ENCODE measurements around the gene PRRG2. TPM values are rescaled to one million over a fixed set of nuclear protein-coding genes. Genes with fewer than 3 reads are reported as not detected.
"Not testable (repeated sequence)": the region's sequence is repeated elsewhere in the genome, so short reads cannot be mapped to it uniquely, and the experiment has no call there.

PRRG2 gene
- total RNA-seq, 1 experiment from 2014 or later = not detected

DNA sequence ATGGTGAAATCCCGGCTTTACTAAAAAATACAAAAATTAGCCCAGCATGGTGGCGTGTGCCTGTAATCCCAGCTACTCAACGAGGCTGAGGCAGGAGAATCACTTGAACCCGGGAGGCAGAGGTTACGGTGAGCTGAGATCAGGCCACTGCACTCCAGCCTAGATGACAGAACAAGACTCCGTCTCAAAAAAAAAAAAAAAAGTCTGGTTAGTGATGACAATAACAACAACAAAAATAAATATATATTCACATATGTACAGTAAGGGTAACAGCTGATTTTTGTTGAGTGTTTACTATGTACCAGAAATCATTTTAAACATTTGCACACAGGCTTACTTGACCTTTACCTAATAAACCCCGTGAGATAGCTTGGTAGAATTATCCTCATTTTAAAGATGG is 35.8 kb downstream of the PRRG2 start:
- peaks cover 28% of the 10 kb centered on the region for H3K4me1 ChIP-seq (replicated peaks)
- no peak for DNase-seq (ENCODE audit: low read depth in 1 of 2, low spot score in 2 of 2)
- H3K9me3 ChIP-seq (replicated peaks) = no peaks in the 10 kb centered on the region; the same call in 1 of the 2 replicates
- H3K27me3 ChIP-seq (replicated peaks) = no peaks in the 10 kb centered on the region
- no peak overlapping the region for H3K4me3 ChIP-seq
- no peak overlapping the region for H3K27ac ChIP-seq
- peaks cover 74% of the 10 kb centered on the region for H3K36me3 ChIP-seq

DNA sequence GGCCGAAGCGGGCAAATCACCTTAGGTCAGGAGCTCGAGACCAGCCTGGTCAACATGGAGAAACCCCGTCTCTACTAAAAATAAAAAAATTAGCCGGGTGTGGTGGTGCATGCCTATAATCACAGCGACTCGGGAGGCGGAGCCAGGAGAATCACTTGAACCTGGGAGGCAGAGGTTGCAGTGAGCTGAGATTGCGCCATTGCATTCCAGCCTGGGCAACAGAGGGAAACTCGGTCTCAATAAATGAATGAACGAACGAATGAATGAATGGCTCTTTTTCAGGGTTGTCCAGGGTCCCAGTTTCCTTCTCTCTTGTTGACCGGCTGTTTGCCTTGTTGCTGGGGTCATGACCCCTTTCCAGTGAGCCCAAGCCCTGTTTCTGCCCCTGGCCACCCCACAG is 36.7 kb downstream of the PRRG2 start:
- H3K27ac ChIP-seq; DNase-seq (ENCODE audit: low read depth in 1 of 2, low spot score in 2 of 2); H3K27me3 ChIP-seq (replicated peaks); H3K9me3 ChIP-seq (replicated peaks); H3K4me3 ChIP-seq: not testable (repeated sequence)
- peaks cover 69% of the 10 kb centered on the region for H3K36me3 ChIP-seq
- peaks cover 23% of the 10 kb centered on the region for H3K4me1 ChIP-seq (replicated peaks)

DNA sequence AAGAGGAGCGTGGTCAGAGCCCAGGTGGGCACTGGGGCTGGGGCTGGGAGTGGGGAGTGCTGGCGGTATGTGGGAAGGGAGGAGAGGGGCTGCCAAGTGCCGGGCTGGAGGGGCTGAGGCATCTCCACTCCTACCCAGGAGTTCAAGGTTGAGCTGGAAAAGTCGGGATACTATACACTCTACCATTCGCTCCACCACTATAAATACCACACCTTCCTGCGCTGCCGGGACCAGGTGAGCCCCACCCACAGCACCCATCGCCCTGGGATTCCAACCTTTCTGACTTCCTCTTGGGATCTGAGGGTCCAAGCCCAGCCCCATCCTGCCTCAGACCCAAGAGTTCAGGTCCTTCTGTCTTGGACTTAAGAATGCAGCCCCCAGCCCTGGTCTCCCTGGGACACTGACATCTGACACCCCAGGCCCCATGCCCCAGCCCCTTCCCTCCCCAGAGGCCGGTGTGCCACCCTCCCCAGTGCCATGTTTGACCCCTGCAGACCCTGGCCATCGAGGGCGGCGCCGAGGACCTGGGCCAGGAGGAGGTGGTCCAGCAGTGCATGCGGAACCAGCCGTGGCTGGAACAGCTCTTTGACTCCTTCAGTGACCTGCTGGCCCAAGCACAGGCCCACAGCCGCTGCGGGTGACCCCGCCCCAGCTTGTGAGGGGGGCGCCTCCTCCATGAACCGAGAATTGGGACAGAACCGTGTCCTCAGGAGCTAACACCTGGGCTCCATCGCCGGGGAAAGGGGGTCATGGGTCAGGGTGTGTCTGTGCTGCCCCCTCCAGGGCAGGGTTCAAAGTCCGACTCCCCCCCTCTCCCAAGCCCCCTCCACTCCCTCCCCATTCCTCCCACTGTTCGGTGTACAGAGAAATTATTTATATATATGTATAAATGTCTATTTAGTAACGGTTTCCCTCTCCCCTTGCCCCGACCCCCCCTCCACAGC is 44.1 kb downstream of the PRRG2 start:
- DNase-seq (ENCODE audit: low read depth in 1 of 2, low spot score in 2 of 2) = no peak
- no peak overlapping the region for H3K27ac ChIP-seq
- no peak overlapping the region for H3K4me3 ChIP-seq
- H3K36me3 ChIP-seq = peaks cover 24% of the 10 kb centered on the region
- H3K9me3 ChIP-seq (replicated peaks) = no peaks in the 10 kb centered on the region
- no peaks in the 10 kb centered on the region for H3K4me1 ChIP-seq (replicated peaks)
- H3K27me3 ChIP-seq (replicated peaks) = no peaks in the 10 kb centered on the region

DNA sequence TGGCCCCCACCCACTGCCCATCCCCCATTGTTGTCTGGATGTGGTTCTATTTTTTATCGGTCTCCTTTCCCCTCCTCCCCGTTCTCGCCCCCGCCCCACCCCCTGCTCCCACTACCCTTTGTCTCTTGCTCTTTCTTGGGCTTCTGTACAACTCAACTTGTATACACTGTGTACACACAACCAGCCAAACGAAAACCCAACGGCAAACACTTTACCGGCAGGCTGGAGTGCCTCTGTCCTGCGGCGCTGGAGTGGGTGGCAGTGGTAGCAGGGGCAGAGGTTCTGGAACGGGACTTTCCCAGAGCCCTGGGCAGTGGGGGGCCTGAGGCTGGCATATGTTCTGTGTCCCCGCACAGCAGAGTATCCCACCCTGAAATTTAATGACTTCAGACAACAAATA is 45.1 kb downstream of the PRRG2 start:
- H3K4me3 ChIP-seq = no peak overlapping the region
- DNase-seq (ENCODE audit: low read depth in 1 of 2, low spot score in 2 of 2) = no peak
- no peaks in the 10 kb centered on the region for H3K4me1 ChIP-seq (replicated peaks)
- no peaks in the 10 kb centered on the region for H3K9me3 ChIP-seq (replicated peaks)
- peaks cover 22% of the 10 kb centered on the region for H3K36me3 ChIP-seq
- no peak overlapping the region for H3K27ac ChIP-seq
- H3K27me3 ChIP-seq (replicated peaks) = no peaks in the 10 kb centered on the region

DNA sequence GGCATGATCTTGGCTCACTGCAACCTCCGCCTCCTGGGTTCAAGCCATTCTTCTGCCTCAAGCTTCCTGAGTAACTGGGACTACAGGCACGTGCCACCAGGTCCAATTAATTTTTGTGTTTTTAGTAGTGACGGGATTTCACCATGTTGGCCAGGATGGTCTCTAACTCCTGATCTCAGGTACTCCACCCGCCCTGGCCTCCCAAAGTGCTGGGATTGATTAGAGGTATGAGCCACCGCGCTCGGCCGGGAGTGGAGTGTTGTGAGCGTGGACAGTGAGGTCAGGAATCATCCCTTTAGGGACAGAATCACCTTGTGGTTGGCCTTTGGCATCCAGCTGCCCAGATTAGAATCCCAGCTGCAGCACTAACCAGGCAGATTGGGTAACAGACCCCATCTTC is 48.5 kb downstream of the PRRG2 start:
- H3K27ac ChIP-seq = no peak overlapping the region
- no peaks in the 10 kb centered on the region for H3K27me3 ChIP-seq (replicated peaks)
- H3K36me3 ChIP-seq = peaks cover 15% of the 10 kb centered on the region

DNA sequence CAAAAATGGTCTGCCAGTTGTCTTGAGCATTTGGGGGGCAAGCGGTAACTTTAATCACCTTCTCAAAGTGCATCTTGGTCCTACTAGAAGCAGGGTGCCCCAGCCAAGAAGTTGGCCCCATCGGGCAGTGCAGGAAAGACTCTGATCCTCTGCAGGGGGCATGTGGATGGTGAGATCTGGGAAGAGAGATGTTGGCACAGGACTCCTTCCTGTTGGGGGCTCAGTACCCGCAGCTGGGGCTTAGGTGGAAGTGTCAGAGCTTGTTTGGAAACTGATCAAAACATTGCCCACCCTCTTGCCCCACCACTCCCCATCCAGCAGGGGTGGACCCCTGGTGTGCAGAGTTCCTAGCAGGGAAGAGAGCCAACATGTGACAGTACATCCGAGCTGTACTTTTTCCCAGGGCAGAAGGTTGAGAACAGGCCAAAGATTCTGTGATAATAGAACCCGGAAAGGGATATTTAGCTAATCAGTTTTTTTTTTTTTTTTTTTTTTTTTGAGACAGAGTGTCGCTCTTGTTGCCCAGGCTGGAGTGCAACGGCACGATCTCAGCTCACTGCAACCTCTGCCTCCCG is 50.0 kb downstream of the PRRG2 start:
- Histone ChIP-seq H3K4me1 (replicated peaks) (no peaks in the 10 kb centered on the region), H3K27me3 (replicated peaks) (no peaks in the 10 kb centered on the region), H3K27ac (no peak overlapping the region), H3K9me3 (replicated peaks) (no peaks in the 10 kb centered on the region), H3K4me3 (no peak overlapping the region), H3K36me3 (peaks cover 19% of the 10 kb centered on the region)
- DNase-seq (ENCODE audit: low read depth in 1 of 2, low spot score in 2 of 2) = no peak

More for the DNA sequence above, 48.5 kb downstream of the PRRG2 start:
- H3K4me1 ChIP-seq (replicated peaks) = no peaks in the 10 kb centered on the region
- H3K9me3 ChIP-seq (replicated peaks) = no peaks in the 10 kb centered on the region
- no peak for DNase-seq (ENCODE audit: low read depth in 1 of 2, low spot score in 2 of 2)
- no peak overlapping the region for H3K4me3 ChIP-seq

DNA sequence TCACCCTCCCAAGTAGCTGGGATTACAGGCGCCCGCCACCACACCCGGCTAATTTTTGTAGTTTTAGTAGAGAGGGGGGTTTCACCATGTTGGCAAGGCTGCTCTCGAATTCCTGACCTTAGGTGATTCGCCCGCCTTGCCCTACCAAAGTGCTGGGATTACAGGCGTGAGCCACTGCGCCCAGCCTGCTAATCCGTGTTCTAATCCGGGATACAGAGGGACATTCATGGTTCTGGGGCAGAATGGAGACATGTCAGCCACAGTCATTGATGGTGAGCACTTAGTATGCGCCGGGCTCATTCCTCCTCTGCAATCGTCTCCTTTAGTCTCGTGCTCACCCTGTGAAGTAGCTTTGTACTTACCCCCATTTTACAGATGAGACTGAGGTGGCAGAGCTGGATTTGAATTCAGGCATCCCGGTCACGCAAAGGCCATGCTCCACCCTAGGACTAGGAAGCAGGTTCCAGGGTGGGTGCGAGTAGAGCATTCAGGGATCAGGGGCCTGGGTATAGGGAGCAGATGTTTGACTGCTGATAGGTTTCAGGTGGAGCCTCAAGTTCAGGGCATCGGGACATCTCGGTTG is 50.6 kb downstream of the PRRG2 start:
- no peak overlapping the region for H3K27ac ChIP-seq
- H3K4me3 ChIP-seq = no peak overlapping the region
- no peaks in the 10 kb centered on the region for H3K9me3 ChIP-seq (replicated peaks)
- DNase-seq (ENCODE audit: low read depth in 1 of 2, low spot score in 2 of 2) = no peak
- H3K36me3 ChIP-seq = peaks cover 22% of the 10 kb centered on the region
- no peaks in the 10 kb centered on the region for H3K27me3 ChIP-seq (replicated peaks)
- H3K4me1 ChIP-seq (replicated peaks) = no peaks in the 10 kb centered on the region

DNA sequence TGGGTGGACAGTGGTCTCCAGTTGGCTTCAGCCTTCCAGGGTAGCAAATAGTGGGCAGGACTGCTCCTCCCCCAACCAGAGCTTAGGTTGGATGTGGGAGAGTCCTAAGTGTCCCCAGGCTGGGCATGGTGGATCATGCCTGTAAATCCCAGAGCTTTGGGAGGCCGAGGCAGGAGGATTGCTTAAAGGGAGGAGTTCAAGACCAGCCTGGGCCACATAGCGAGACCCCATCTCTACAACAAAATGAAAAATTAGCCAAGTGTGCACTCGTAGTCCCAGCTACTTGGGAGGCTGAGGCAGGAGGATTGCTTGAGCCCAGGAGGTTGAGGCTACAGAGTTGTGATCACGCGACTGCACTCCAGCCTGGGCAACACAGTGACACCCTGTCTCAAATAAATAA is 51.5 kb downstream of the PRRG2 start:
- DNase-seq (ENCODE audit: low read depth in 1 of 2, low spot score in 2 of 2) = no peak
- H3K9me3 ChIP-seq (replicated peaks) = no peaks in the 10 kb centered on the region
- H3K36me3 ChIP-seq = peaks cover 16% of the 10 kb centered on the region
- H3K4me3 ChIP-seq = no peak overlapping the region
- no peaks in the 10 kb centered on the region for H3K4me1 ChIP-seq (replicated peaks)
- no peaks in the 10 kb centered on the region for H3K27me3 ChIP-seq (replicated peaks)
- H3K27ac ChIP-seq = no peak overlapping the region

DNA sequence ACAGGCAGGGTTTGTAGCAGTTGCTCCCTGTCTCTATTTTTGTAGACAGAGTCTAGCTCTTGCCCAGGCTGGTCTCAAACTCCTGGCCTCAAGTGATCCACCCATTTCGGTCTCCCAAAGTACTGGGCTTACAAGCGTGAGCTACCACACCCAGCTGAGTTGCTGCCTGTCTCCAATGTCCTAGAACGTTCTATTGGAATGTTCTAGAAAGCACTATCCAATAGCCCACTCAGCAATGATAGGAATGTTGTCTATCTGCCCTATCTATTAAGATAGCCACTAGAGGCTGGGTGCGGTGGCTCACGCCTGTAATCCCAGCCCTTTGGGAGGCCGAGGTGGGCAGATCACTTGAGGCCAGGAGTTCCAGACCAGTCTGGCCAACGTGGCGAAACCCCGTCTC is 52.2 kb downstream of the PRRG2 start:
- H3K4me1 ChIP-seq (replicated peaks); H3K27me3 ChIP-seq (replicated peaks); H3K9me3 ChIP-seq (replicated peaks); H3K27ac ChIP-seq; H3K4me3 ChIP-seq; DNase-seq (ENCODE audit: low read depth in 1 of 2, low spot score in 2 of 2): not testable (repeated sequence)
- H3K36me3 ChIP-seq = peaks cover 12% of the 10 kb centered on the region

DNA sequence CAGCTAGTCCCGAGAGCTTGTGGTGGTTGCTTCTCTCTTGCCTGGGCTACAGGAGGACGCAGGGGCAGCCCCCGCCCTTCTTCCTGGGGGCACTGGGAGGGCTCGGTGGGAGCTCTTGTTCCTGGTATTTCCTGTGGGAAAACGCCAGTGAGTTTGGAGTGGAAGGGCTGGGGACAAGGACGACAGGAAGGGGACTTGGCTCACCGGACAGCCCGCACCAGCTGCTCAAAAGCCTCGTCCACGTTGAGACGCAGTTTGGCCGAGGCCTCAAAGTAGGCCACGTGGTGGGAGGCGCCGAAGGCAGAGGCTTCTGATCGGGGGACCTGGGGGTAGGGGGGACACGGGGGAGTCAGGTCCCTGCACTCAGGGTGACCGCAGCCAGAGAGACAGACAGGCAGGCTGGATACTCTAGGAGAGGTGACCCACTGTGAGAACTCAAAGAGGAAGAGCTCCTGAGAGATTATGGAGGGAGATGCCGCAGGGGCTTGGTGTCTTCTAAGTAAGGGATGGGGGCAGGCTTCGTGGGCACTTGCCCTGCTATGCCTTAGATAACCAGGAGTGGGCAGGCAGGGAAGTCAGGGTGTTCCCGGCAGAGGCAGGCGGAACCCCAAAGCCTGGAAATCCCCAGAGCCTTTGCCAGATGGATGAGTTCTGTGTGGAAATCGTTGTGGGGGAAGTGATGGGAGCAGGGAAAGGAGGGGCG is 54.6 kb downstream of the PRRG2 start:
- H3K4me3 ChIP-seq = no peak overlapping the region
- H3K4me1 ChIP-seq (replicated peaks) = peaks cover 13% of the 10 kb centered on the region
- H3K27me3 ChIP-seq (replicated peaks) = no peaks in the 10 kb centered on the region
- no peak for DNase-seq (ENCODE audit: low read depth in 1 of 2, low spot score in 2 of 2)
- no peak overlapping the region for H3K27ac ChIP-seq
- H3K9me3 ChIP-seq (replicated peaks) = no peaks in the 10 kb centered on the region
- peaks cover 12% of the 10 kb centered on the region for H3K36me3 ChIP-seq

DNA sequence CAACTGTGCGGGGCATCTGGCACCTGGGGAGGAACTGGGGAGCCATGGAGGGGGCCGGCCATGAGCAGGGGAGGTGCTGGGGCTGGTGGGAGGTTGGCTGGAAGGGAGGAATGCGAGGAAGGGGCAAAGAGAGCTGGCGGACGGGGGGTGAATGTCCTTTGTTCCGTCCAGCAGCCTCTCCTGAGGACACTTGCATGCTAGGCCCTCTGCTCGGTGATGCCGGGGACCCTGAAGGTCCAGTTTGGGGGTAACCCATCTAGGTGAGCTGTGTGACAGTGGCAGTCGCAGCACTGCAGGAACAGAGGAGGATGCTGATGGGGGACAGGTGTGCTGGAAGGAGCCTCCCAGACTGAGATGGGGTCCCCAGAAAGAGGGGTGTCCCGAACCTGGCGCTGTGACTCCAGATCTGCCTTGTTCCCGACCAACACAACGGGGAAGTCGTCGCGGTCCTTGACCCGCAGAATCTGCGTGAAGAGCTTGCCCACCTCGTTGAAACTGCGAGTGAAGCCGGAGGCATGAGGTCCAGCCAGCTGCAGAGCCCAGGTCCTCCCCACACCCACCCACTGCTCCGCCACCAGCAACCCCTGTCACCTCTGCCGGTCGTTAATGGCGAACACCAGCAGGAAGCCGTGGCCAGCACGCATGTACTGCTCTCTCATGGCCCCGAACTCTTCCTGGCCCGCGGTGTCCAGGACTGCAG is 55.3 kb downstream of the PRRG2 start:
- Histone ChIP-seq H3K4me3 (no peak overlapping the region), H3K4me1 (replicated peaks) (peaks cover 20% of the 10 kb centered on the region), H3K27me3 (replicated peaks) (no peaks in the 10 kb centered on the region), H3K27ac (no peak overlapping the region), H3K9me3 (replicated peaks) (no peaks in the 10 kb centered on the region), H3K36me3 (peaks cover 16% of the 10 kb centered on the region)
- DNase-seq (ENCODE audit: low read depth in 1 of 2, low spot score in 2 of 2) = no peak

DNA sequence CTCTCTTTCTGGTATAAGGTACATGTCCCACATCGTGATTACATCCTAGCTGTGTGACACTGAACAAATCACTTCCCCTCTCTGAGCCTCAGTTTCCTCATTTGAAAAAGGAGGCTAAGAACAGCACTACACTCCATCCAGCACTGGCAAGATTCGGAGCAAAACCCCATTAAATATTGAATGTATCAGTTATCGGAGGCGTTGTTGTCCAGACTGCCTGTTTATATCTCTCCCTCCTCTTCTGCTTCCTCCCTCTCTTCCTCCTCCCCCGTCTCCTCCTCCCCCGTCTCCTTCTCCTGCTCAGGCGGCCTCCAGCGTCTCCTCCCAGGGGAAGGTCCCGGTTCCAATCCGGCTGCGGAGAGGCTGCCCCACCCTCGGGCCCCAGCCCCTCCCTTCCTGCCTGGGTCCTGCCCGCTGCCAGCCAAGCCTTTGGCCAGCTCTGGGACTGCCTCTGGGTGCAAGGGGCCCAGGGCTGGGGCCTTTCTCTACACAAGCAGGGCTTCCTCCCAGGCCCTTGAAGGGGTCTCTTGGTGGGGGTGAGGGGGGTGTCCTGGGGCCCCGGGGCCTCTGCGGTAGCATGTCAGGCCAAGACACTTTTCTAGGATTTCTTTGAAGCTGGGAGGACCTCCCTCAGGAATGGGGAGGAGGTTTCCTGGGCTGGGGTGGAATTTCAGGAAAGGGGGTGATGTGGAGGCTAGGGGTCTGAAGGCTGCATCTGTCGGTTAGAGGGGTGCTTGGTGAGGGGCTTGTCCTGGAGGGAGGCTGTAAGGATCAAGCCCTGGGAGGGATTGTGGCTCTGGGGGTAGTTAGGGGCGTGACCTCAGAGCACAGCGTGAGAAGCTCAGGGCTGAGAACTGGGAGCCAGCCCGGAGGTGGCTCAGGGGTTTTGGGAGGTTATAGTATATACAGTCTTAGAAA is 57.0 kb downstream of the PRRG2 start:
- peak overlapping the region; percentile 47 for H3K27ac ChIP-seq
- no peaks in the 10 kb centered on the region for H3K27me3 ChIP-seq (replicated peaks)
- H3K4me1 ChIP-seq (replicated peaks) = peaks cover 24% of the 10 kb centered on the region
- peak; percentile 62 to 88 for DNase-seq (ENCODE audit: low read depth in 1 of 2, low spot score in 2 of 2)
- peak overlapping the region; percentile 21 for H3K4me3 ChIP-seq
- peaks cover 16% of the 10 kb centered on the region for H3K36me3 ChIP-seq
- H3K9me3 ChIP-seq (replicated peaks) = no peaks in the 10 kb centered on the region

Measured in SJSA1 (cell line).